IPS-NIHi7 (cell line): ENCODE results near the gene FAM219A.
"Not testable (repeated sequence)": the region's sequence is repeated elsewhere in the genome, so short reads cannot be mapped to it uniquely, and the experiment has no call there.

Experiments
- DNase-seq: peaks from one replicate; pipeline ENCODE4 v3.0.0; 2012; ENCODE audit warnings: mixed read lengths; ENCODE audit errors: extremely low spot score

FAM219A gene

DNA sequence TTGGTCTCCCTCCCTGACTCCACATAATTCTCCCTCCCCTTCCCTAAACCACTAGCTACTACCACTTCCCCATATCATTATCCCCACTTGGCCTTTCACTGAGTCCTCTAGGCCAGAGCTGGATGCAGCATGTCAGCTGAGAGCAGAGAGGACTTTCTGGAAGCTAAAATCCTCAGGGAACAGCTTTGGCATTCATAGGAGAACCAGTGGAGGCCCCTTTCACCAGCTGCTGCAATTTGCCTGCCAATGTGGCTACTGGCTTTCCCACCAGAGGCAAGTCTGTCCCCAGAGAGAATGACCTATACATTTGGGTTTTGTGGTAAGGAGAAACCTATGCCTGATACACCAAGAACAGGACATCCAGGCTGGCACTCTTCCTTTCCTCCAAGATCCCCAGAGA, 14.4 kb downstream of the FAM219A start:
- DNase-seq = no peak

DNA sequence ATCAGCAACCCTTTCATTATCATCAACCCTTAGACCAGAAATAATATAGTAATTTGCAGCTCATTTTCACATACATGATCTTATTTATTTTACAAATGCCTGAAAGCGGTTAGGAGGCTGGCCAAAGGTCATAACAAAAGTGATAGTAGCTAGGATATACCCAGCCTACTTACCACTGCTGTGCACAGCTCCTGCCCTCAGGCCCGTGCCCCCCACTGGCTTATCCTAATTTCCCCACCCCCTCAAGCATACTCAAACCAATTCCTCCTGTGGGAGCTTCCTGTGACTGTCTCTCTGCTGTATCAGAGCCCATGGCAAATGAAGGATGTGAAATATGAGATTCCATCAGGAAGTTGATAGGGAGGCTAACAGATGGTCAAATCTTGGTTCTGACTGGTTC, 14.8 kb downstream of the FAM219A start:
- DNase-seq = peak; percentile 20

DNA sequence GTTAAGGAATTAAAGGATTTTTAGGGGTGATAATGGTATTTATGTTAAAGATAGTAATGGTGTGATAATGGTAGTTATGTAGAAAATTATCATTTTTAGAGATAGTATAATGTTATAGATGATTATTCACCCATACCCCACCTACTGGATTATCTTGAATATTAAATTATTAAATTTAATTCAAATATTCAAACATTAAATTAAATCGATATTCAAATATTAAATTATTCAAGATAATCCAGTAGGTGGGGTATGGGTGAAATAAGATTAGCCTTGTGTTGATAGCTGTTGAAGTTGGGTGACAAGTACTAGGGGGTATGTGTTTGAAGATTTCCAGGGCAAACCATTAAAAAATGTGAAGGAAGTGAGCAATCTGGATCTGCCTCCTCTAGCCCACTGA, 15.6 kb downstream of the FAM219A start:
- DNase-seq = no peak

DNA sequence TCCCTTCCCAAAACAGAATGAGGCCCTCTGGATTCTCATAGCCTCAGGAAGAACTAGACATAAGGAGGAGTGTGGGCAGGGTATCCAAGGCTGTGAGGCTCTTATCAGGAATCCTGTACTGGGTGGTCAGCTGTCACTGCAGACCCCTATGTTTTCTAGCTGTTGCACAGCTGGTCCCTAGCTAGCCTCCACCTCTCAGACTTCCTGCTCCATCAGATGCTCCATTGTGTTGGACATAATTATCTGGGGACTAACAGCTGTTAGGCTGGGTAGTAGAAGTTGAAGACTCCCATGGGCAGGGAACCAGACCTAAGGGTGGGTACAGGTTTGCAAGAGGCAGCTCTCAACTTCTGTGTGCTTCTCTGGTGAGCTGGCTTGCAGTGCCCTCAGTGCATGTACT, 18.4 kb downstream of the FAM219A start:
- DNase-seq = no peak

DNA sequence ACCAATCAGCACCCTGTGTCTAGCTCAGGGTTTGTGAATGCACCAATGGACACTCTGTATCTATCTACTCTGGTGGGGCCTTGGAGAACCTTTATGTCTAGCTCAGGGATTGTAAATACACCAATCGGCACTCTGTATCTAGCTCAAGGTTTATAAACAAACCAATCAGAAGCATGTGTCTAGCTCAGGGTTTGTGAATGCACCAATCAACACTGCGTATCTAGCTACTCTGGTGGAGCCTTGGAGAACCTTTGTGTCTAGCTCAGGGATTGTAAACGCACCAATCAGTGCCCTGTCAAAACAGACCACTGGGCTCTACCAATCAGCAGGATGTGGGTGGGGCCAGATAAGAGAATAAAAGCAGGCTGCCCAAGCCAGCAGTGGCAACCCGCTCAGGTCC, 19.9 kb downstream of the FAM219A start:
- DNase-seq = not testable (repeated sequence)

DNA sequence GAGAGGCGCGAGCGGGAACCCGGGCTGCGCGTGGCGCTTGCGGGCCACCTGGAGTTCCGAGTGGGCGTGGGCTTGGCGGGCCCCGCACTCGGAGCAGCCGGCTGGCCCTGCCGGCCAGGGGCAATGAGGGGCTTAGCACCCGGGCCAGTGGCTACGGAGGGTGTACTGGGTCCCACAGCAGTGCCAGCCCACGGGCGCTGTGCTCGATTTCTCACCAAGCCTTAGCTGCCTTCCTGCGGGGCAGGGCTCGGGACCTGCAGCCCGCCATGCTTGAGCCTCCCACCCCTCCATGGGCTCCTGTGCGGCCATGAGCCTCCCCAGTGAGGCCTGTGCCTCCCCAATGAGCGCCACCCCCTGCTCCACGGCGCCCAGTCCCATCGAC, 20.5 kb downstream of the FAM219A start:
- not testable (repeated sequence) for DNase-seq

DNA sequence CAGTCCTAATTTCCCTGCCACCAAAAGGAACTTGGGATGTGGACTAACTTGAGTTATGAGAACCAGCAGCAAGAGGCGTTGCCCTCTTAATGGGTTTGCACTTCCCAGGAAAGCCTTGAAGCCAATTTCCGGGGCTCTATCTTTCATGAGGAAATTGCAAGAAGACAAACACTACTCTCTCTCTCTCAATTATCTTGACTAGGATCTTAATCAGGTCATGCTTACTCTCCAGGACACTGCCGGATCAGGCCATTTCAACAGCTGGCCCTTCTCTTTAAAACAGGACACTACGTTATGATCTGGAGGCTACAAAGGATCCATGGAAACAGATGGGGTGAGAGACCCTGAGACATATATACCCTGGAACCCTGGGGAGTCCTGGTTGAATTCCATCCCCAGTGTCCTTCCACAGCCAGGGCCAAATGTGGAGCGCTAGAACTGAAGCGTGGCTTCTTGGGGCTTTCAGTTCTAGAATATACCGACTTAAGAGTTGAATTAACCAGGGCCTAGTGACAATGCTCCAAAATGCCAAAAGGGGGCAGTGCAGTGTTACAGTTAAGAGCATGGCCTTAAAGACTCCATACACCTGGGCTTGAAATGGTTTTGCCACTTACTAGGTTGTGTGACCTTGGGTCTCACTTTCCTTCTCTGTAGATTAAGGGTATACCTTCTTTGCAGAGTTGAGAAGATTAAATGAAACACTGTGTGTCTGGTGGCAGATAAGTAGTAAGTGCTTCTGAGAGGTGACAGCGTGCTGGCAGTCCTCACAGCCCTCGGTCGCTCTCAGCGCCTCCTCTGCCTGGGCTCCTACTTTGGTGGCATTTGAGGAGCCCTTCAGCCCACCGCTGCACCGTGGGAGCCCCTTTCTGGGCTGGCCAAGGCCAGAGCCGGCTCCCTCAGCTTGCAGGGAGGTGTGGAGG, 21.1 kb downstream of the FAM219A start:
- peak; percentile 72 for DNase-seq

DNA sequence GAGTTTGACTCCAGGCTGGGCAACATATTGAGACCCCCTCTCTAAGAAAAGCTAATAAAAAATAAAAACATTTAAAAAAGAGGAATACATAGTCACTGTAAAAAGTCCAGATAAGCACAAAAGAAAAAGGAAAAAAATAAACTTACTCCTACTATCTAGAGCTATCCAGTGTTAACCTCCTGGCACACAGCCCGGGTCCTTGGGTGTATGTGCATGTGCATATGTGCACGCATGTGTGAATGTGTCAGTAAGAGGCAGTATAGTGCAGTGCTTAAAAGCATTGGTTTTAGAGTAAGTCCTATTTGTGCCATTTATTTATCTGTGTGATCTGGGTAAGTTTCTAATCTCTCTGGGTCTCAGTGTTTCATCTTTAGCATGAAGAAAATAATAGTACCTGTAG, 26.7 kb downstream of the FAM219A start:
- DNase-seq = no peak

DNA sequence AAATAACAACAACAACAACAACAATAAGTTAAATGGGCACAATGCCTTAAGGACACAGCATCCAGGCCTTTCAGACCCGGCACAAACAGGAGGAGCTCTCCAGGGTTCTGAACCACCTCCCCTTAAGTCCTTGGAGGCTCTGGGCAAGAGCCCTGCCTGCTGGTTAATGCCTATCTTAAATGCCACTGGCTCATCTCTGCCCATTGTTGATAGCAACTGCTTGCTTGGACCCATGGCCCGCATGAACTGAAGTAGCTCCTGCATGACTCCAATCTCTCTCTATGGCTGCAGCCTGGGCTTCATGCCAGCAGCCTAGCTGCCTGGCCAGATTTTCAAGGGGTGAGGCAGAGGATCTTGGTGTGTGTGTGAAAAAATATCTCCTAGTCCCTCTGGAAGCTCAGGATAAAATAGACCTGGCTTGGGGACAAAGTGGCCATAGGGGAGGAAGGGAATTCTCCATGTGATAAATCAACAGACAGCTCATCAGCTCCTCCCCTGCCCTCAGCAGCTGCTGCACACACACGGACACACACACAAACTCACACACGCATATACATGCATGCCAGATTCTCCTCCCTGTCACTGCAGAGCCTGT, 27.4 kb downstream of the FAM219A start:
- DNase-seq = peak; percentile 84

DNA sequence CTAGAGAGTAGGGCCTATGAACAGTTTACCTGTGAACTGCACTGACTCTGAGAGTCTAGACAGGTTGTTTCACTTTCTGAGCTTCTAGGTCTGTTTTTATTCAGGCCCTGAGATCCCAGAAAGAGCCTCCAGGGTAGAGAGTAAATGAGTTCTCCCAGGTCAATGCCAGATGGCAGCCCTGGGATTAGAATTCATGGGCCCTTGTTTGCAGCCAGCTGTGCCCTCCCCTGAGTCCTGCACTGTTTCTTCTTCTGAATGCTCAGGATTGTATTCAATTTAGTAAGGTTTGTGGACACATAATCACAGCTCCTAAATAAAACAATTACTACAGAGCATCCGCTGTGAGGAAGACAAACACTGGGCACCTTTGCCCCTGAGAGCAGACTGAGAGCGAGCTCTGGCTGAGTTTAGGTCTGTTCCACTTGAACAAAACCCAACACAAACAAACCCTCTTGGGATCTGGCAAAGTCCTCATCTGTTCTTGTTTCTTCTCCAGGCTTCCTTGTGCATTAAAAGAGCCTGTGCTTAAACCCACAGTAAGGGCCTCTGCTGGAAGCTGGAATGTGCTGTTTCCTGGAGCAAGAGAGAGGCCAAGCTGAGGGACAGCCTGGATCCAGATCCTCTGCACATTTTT, 29.9 kb downstream of the FAM219A start:
- DNase-seq = no peak

DNA sequence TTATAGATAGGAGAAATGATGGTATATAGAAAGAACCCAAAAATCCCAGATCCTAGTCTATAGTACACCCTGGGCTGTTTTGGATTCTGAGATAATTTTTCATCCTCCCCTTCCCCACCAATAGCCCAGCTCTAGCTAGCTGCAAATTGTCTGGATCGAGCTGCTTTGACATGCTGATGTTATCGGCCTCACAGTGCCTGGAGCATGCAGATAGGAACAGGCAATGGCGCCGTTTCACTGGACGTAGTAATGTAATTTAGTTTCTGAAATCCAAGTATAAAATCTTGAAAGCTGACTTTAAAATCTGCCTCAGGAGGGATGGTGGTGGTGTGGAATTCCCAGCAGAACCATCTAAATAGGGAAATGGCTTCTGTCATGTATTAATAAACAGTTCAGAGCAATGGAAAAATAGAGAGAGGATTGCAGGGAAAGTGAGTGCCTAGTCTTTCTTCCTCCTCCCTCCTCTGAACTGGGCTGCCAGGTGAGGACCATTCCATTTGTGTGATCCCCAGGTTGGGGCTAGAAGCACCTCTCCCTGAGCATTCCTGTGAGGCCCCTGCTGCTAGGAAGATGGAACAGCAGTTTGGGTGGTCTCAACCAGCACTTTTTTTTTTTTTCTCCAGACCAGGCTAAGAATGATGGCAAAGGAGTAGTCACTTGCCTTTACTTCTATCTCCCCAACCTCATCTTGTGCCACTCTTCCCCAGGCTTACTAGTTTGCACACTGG, 31.9 kb downstream of the FAM219A start:
- peak; percentile 59 for DNase-seq

DNA sequence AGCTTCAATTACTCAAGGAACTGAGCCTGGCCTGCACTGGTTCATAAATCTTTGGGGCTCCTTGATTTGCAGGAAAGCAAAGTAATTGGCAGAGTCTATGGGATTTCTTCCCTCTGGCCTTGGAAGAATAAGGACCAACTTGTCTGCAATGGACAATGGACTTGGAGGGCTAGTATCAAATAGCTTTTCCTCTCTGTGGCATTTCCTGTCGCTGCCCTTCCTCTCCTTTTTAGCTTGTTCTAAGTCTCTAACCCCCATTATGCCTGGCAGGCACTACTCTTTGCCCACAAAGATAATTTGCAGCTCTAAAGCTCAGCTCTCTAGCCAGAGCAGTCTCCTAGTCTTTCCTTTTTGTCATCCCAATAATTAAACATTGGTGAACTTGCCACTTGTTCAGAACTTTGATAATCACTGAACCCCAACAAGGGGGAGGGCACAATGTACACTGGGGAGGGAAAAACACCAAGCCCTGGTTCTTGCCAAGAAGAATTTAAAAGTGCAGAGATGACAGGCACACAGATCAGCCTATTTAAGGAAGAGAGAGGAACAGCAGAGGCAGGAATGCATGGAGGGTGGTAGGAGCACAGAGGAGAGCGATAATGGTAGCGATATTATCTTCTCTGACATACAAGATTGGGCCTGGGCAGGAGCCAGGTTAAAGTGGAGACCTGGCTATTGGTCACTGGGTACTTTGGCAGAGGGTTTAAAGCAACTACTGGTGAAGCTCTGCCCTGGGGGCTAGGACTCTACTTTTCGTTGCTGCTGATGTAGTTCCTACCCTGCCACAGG, 38.5 kb downstream of the FAM219A start:
- no peak for DNase-seq

DNA sequence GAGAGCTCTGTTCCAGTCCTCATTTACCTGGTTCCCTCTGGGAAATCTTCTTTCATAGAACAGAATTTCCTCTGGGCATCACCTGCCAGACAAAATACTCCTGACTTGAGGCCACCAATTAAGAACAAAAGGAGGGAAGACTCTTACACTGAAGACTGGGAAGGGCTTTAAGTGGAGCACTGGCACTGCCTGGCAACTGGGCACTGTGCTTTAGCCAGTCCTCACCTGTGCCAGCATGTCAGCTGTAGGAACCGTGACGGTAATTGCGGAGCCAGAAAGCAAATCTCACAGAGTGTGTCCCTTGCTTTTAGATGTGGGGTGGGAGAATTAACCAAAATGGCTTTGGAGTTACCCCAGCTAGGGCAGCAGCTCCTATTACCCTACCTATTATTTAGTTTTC, 40.6 kb downstream of the FAM219A start:
- DNase-seq = no peak

DNA sequence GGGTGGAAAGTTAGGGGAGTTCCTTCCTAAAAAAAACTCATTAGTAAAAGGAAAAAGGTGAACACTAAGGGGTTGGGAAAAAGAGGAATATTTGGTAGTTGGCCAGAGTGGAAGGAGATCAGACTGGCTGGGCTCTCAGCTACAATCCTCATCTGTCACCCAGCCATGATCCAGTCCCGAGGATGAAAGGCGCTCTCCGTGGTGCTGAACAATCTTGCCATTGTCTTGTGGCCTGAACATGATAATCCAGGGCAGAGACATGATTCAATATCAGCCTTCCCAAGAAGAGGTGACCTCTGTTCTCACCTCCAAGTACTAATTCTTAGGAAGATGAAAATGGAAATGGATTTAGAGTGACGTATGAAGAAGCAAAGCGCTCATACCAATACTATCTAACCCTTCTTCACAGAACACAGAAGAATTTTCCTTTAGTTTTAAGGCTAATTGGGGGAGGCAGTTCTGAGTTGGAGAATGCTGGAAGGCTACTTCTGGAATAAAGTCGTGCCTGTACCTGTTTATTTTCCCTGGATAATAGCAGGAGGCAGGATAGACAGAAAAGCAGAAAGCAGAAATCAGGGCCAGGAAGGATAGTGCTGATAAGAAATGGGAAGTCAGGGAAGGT, 45.0 kb downstream of the FAM219A start:
- DNase-seq = peak; percentile 87

DNA sequence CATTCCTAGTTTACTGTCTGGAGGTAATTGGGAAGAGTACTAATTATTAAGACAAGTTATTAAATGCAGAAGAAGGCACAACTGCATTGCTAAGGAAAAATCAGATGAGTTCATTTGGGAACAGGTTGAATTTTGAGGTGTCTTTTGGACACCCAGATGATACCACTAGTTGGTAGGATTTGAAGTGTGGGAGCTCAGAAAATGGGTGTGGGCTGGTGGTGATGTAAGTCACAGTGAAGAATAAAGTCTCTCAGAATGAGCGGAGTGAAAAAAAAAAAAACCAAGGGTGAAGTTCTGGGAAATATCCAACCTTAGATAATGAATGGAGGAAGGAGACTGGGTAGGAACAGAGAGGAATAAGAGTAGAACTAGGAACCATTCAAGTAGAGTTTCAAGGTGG, 46.0 kb downstream of the FAM219A start:
- DNase-seq = no peak

DNA sequence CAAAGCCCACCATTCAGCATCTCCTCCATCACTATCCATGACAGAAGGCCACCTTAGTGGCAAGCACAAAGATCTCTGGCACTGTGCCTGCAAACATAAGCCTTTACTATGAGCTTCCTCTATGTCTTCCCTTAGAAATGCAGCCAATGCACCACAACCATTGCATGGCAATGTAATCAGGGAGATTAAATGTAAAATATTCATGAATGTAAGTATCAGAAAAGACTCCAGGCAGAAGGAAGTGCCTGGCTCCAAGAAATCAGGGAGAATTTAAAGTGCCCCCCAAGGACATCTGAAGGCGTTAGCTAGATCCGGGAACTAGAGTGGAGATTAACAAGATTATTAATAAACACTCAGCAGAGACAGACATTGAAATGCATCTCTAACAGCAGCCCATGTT, 49.2 kb downstream of the FAM219A start:
- DNase-seq = no peak

DNA sequence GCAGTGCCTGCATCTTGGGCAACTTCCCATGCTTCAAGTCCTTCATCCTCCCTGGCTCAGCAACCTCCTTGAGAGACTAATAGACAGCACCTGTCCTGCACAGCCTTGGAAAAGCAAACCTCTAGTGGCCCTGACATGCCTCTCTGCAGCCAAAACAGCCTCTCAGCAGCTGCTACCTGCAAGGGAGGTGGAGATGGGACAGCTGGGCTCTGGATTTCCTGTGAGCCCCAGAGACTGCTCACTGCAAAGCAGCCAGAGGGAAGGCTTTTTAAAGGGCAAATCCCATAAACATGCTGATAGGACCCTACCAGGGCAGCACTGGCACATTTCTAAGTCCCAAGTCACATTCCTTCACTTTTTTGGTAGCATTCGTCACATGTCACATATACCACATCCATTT, 50.2 kb downstream of the FAM219A start:
- DNase-seq = no peak

DNA sequence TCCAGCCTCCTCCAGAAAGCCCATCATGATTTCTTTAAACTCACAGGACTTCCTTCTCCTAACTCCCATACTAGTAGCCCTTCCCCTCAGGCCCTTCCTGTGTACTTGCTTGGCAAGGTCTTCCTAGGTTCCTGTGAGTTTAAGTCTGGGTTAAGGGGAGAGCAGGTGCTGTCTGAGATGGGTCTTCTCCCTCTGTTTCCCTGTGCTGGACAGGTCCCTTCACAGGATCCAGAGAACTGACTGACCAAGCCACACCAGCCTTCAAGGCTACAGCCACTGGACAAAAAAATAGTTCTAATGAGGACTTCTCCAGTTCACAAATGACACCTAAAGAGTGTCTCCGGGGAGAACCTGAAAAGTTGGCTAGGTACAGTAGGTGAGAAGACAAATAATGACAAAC, 52.2 kb downstream of the FAM219A start:
- no peak for DNase-seq

DNA sequence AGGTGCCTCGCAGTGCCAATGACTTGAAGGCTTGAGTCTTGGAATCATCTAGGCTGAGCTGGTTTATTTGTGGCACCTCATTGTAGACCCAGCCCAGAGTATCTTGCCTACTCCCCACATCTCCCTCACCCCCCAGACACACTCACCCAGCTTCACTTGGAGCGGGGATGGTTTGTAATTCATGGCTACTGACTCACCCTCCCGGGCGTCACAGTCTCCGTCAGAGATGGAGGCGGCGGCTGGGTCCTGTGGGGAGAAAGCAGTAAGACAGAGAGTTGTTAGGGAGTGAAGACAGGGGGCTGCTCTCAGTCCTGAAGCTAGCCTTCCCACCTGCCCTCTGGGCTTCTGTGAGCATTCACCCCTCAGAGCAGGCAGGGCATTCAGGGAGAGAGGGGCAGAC, 52.7 kb downstream of the FAM219A start:
- DNase-seq = no peak

DNA sequence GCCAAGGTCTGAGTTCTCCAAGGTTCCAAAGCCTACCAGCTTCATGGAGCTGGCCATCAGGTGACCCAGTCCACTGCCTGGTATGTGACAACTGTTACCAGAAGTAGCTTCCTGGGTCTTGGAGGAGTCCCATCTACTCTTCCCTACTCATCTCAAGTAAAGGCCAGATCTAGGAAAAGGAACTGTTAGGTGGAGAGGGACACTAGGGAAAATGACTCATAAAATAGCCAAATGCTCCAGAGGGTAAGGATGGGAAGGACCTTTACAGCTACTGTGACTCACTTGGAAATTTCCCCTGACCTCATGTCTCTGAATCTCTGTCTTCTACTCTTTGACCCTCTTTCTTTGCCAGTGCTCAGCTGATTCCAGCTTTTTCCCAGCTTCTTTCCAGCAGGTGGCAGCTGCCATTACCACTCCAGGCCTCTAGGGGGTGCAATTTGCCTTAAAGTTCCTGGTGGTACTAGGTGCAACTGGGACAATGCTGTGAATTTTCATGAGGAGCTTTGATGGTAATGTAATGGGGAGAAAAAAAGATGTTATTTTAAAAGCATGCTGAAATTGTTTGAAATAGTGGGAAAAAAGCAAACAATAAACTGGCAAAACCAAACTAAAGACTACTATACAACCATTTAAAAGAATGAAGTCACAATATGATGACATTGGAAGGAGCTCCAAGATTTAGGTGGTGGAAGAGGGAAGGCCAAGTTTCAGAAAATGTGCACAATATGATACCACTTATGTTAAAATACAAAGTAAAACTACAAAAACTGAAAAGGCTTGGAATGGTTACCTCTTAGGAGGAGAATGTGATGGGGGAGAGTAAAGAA, 54.6 kb downstream of the FAM219A start:
- peak; percentile 83 for DNase-seq
